NK-92 treated with Interleukin-12 subunit alpha and Interleukin-12 subunit beta, amount 100 ng/mL, for 24 hours (cell line): ENCODE results near the gene PARD6B.
"Not testable (repeated sequence)": the region's sequence is repeated elsewhere in the genome, so short reads cannot be mapped to it uniquely, and the experiment has no call there.

Experiments
- DNase-seq: peaks from one replicate; lab custom pipeline; 2025; lab: John Stamatoyannopoulos, UW

Gene PARD6B

DNA sequence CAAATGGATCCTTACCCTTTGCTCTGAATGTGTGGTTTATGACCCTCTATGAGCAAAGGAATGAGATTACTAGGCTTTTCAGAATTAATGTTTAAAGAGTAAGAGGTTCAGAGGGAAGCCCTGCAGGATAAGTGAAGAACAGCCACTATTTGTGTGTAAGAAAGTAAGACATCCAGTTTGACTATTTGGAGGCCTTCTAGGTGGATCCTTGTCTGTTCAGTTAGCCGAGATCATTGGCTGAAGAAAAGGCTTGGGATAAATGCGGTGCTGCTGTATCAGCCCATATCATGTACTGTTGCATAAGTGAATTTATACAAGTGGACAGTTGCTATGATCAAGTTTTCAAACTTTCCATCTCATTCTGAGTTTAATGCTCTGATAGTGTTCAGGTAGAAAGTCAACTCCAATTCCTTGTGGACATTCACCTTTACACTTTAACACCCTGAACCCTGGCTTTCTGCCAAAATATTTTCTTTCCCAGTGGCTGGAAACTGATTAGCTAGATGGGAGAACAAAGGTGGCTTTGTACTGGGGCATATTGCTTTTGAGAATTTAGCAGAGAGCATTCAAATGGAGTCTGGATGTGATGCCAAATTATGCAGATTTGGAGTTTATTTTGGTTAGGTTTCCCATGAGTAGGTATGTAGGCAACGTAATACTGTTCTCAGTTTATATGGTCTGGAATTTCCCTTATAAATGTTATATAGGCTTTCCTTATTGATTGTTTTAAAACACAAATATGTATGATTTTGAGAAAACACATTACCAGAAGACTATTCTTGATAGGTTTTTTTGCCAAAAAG is 15.0 kb downstream of the PARD6B start:
- no peak for DNase-seq

DNA sequence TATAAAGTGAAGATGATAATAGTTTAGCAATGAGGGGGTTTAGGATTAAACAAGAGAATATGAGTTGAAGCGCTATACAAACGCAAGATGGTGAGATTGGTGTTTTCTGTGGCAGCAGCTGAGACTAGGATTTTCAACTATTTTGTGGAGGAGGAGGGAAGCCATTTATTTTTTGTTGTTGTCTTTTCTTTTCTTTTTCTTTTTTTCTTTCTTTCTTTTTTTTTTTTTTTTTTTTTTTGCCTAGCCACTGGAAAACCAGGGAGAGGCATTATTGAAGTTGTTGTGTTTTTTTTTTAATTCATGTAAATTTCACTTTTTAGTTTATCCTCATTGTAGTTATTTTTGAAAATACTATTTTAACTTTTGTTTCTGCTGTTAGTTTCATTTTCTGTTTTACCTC is 15.9 kb downstream of the PARD6B start:
- no peak for DNase-seq

DNA sequence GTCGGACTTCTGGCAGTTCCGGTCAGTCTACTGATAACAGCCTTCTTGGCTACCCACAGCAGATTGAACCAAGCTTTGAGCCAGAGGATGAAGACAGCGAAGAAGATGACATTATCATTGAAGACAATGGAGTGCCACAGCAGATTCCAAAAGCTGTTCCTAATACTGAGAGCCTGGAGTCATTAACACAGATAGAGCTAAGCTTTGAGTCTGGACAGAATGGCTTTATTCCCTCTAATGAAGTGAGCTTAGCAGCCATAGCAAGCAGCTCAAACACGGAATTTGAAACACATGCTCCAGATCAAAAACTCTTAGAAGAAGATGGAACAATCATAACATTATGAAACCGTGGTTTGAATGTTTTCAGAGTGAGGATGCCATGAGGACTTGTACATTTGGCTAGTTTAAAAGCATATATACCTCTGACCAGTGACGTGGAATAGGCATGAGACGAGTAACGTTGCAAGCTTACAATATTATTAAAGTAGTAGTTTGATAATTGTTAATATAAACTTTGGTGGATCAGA is 18.8 kb downstream of the PARD6B start:
- DNase-seq, result no peak

DNA sequence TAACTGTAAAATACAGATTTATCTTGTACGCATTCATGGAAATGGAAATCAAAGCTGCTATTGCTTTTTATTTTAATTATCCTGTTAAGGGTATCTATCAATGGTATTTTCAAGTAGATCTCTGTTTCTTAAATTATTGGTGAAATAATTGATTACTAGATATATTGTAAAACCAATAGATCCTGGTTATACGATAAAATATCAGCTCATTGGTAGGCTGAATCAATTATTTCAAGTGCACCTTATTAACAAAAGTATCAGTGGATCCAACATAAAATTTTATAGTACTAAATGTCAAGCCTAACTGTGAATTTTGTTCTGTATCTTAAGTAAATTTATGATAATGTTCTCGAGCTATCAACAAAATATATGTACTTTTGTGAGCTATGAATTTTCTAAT is 21.8 kb downstream of the PARD6B start:
- no peak for DNase-seq

DNA sequence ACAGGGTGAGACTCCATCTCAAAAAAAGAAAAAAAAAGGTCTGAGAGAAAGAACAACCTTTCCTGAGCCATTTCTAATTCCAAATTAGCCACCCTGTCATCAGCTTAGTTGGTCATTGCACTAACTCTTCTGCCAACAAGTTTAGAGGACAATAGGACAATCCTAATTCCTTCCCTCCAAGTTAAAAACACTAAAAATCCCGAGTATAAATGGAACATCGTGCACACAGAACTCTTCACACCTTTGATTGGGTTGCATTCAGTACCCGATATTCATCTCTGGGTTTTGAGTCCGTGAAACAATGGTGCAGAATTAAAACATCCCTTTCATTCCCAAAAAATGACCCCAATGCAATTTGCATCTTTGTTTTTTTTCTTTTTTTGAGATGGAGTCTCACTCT is 23.0 kb downstream of the PARD6B start:
- no peak for DNase-seq

DNA sequence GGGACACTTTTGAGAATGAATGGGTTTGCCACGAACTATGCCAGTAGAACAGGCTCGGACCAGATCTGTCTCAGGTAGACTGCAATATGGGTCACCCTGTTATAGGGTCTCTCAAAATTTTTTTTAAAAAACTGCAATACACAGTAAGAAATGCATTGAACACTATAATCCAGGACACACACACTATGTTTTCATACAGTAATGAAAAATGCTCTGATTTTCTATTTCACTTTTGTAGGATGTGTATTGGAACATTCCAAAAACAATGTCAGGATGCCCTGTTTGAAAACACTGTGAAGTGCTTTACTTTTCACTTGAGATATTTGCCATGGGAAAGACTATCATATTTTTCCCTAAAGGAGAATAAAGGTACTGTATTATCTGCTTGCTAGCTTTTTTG is 25.1 kb downstream of the PARD6B start:
- no peak for DNase-seq

DNA sequence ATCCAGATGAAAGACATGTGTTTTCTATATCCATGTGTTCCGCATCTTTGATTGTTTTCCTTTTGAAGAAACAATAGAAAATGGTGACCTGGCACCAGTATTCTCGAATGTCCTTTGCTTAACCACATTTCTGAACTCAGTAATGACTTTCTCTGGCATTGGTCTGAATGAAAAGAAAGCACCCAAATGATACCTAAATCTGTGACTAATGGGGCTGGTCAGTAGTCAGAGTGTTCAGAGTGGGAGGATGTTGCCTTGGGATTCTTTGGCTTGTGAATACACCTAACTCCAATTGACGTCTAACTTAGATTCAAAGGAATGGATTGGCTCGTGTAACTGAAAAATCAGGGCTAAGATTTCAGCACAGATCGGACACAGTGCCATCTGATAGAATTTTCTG is 27.1 kb downstream of the PARD6B start:
- DNase-seq, result no peak

DNA sequence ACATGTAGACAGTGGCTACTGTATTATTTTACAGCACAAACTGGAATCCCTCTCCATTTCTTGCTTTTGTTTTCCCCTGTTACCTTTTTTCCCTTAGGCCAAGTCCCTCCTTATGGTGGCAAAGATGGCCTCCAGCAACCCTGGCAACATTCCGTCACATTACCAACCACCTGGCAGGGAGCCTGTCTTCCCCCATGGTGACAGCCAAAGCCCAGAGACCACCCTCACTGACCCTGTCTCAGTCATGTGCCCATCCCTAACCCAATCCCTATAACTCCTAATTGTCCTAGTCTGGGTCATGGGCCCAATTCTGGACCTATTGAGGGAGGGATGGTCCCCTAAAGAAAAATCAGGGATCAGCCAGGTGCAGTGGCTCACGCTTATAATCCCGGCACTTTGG is 27.6 kb downstream of the PARD6B start:
- DNase-seq, result no peak

DNA sequence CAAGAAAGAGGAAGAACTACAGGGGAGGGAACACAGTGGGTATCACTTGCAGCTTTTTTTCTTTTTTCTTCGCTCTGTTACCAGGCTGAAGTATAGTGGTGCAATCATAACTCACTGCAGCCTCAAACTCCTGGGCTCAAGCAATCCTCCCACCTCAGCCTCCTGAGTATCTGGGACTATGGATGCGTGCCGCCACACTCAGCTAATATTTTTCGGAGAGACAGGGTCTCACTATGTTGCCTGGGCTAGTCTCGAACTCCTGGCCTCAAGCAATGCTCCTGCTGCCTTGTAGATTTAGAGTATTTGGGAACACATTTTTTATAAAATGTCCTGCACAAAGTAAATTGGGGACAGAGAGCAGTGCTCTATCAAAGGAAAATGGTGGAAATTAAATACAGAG is 28.3 kb downstream of the PARD6B start:
- no peak for DNase-seq

DNA sequence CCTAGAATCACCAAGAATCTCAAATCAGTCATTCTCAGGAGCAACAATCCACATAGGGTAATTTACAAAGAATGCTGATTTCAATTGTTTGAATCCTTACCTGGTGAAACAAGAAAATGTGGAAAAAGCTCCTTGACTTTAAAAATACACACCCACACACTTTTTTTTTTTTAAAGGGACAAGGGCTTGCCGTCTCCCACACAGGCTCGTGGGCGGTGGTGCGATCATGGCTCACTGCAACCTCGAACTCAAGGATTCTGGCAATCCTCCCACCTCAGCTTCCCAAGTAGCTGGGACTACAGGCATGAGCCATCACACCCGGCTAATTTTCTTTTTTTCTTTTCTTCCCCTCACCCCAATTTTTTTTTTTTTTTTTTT is 30.7 kb downstream of the PARD6B start:
- no peak for DNase-seq

DNA sequence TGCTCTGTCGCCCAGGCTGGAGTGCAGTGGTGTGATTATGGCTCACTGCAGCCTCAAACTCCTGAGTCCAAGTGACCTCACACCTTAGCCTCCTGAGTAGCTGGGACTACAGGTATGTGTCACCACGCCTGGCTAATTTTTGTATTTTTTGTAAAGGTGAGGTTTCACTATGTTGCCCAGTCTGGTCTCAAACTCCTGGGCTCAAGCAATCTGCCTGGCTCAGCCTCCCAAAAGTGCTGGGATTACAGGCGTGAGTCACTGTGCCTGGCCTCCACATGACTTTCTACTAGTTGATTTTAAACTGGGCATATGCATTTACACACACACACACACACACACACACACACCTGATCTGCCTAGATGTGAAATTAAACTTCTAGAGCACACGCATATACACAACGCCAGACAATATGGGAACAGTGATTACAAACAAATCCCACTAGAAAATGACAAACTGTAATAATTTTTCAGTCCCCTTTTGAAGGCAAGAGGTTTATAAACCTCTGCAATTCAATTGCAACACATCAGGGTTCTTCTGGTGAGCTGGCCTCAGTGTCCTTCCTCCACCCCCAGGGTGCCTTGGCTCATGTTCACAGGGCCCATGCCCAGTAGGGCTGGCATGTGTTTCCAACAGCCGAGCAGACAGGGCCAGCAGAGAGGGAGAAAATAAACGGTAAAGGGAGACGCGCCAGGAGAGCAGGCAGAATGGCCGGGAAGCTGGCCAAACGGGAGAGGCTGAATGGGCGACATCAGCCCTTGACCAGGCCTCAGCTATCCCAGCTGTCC is 31.2 kb downstream of the PARD6B start:
- DNase-seq, result no peak

DNA sequence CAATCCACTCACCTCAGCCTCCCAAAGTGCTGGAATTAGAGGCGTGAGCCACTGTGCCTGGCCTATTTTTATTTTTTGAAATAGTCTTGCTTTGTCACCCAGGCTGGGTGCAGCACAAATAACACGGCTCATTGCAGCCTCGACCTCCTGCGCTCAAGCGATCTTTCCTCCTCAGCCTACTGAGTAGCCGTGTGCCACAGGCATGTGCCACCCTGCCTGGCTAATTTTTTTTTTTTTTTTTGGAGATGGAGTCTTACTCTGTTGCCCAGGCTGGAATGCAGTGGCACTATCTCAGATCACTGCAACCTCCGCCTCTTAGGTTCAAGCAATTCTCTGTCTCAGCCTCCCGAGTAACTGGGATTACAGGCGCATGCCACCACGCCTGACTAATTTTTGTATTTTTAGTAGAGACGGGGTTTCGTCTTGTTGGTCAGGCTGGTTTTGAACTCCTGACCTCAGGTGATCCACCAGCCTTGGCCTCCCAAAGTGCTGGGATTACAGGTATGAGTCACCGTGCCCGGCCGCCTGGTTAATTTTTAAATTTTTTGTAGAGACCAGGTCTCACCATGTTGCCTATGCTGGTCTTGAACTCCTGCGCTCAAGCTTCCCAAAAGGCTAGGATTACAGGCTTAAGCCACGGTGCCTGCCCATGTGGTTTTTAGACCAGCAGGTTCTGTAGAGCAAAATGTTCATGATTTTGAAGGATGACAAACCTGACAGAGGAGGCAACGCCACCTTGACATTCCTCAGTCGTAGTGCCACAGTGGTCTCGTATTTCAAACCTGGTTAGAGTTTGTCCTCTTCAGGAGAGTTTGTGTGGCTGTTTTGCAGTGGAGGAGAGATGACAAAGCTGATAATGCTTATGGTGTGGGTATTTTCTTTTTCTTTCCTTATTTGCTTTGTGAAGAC is 32.4 kb downstream of the PARD6B start:
- DNase-seq, result not testable (repeated sequence)

DNA sequence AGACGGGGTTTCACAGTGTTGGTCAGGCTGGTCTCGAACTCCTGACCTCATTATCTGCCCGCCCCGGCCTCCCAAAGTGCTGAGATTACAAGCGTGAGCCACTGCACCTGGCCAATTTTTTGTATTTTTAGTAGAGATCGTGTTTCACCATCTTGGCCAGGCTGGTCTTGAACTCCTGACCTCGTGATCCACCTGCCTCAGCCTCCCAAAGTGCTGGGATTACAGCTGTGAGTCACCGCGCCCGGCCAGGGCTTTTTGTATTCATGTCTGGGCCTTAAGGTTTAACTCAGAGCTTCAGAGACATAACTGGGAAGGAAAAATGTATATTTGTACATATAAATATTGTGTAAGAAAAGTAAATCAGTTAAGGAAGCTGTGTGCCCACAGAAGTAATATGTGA is 33.9 kb downstream of the PARD6B start:
- DNase-seq, result not testable (repeated sequence)

DNA sequence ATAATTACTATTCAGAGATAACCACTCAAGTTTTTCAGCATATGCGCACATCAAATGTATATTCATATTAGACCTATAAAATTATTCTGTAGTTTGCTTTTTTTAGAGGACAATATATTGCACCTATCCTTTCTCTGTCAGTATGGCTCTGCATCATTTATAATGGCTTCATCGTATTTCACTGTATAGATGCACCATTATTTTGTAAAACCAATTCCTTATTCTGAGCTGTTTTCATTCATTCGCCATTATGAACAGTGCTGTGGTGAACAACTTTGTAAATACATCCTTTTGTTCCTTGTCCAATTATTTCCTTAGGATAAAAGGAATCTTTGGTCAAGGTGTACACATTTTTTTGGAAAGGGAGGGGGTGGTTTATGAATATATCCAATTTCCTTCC is 34.3 kb downstream of the PARD6B start:
- DNase-seq, result no peak

DNA sequence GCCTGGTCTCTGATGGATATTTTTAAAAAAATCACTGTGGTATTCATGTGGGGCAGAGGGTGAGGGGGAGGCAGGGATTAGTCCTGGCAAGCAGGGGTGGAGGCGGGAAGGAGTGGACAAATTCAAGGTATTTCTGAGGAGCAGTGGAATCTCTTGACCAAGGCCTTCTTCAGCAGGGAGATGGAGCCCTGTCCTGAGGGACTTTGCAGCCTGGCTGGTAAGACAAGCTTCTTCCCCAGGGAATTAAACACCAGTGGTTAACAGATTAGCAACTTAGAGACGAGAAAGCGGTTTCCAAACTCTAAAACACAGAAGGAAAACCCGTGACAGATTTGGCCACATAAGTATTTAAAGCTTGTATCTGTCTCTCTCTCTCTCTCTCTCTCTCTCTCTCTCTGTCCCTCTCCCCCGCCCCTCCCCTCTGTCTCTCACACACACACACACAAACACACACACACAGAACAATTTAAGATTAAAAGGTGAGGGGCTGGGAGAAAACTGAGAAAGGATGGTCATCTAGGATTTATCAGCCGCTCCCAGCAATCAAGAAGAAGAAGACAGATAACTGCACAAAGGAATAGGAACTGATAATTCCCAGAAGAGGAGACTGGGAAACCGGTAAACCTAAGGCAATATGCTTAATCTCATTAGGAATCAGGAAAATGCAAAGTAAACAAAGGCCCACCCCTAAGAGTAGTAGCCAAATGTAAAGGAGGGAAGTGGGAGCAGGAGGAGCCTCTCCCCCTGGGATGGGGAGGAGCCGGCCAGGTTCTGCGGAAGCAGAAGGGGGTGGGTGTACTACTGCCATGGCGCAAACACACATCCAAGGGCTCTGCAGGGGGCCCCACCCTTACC is 35.8 kb downstream of the PARD6B start:
- not testable (repeated sequence) for DNase-seq

DNA sequence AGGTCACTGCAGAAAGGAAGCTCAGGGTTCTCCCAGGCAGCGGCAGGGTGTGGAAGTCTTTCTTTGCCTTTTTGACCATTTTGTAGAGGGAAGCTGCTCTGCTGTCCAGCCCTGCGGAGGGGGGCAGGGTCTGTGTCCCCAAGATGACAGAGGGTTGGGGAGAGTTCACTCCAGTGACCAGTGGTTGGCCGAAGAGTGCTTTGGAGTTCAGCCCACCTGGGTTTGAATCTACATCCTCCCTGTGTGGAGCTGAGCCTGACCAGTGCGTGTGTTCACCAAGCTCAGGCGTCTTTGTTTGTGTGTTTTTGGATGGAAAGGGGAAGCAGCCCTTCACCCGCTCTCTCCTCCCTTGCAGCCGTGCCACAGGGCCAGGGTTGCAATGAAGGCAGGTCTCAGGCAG is 37.6 kb downstream of the PARD6B start:
- DNase-seq, result not testable (repeated sequence)

DNA sequence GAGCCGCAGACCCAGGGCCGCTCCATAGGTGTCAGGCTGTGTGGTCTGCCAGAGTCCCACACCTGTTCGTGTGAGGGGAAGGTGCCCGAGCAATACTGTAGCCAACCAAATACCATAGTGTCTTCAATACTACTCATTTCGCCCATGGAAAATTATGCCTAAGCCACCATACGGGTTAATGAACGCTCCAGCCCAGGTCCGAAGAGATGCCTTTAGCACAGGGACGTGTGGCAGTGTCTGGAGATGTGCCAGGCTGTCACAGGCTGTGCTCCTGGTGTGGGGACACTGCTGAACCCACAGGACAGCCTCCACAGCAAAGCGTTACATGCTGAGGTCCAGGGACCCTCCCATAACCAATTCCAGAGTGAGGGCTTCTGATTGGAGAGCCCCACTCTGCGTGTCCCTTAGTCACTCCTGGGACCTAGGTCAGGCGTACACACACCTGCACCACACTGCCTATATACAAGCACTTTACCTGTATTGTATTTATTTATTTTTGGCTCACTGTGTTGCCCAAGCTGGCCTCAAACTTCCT is 38.2 kb downstream of the PARD6B start:
- DNase-seq, result not testable (repeated sequence)

DNA sequence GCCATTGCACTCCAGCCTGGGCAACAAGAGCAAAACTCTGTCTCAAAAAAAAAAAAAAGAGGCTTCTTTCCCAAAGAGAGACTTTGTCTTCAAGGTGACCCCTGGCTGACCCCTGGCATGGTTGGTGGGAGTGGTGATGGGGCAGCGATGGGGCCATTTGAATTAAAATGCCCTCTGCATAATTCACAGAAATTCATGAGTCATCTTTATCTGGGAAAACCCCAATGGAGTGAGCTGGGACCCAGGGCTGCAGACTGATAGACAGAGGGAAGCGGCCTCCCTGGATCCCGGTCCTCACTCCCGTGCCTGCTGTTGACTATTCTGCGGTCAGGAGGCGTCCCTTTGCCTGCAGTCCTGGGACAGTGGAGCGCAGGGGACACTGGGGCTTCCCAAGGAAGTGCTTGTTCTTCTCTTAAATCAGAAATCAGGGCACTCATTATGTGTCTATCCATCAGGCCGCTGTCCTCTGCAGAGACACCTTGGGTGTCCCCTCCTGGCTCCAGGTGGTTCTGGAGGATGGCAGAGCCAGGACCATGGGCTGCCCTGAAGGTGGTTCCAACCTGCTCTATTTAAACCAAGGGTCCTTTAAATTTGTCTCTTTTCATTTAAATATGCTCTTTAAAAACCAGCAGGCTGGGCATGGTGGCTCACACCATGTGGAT is 40.2 kb downstream of the PARD6B start:
- DNase-seq, result not testable (repeated sequence)

DNA sequence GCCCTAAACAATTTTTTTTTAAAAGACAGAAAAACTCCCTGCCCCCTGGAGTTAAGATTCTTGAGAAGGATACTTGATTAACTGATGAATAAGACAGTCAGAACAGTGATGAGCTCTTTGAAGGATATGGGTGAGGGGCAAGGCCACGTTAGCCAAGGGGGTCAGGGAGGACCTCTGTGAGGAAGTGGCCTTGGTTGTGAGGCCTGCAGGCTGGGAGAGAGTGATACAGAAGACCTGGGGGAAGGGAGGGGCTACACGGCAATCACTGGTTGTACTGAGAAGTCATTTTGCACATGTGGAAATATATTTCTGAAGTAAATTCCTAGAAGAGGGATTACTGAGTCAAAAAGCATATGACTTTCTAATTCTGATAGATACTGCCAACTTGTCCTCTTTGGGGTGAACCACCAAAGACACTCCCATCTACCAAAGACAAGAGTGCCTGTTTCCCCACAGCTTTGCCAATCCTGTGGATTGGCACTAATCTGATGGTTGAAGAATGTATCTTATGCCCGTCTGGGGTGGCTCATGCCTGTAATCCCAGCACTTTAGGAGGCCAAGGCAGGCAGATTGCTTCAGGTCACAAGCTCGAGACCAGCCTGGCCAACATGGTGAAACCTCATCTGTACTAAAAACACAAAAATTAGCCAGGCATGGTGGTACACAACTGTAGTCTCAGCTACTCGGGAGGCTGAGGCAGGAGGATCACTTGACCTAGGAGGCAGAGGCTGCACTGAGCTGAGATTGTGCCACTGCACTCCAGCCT is 41.2 kb downstream of the PARD6B start:
- no peak for DNase-seq

DNA sequence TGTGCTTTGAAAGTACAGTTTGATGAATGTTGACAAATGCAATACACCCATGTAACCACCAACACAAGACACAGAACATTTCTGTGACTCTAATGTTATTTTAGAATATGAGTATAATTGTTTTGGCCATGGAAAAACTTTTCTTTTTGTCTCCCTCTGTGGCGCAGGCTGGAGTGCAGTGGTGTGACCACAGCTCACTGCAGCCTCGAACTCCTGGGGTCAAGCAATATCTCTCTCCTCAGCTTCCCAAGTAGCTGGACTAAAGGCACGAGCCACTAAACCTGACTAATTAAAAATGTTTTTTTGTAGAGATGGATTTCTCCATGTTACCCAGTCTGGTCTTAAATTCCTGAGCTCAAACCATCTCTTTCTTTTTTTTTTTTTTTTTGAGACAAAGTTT is 43.1 kb downstream of the PARD6B start:
- DNase-seq, result no peak
